SH-SY5Y (cell line): ENCODE data around the gene GMPR2.

ENCODE experiments used
- GATA2 ChIP-seq: IDR thresholded peaks from 2 replicates; pipeline ENCODE4 v1.6.1; 2011; ENCODE audit warnings: mild to moderate bottlenecking, low read depth, low read length
- GATA3 ChIP-seq: IDR thresholded peaks from 2 replicates; pipeline ENCODE4 v1.6.1; 2011; ENCODE audit warnings: low read depth, mild to moderate bottlenecking, low read length, moderate library complexity

DNA sequence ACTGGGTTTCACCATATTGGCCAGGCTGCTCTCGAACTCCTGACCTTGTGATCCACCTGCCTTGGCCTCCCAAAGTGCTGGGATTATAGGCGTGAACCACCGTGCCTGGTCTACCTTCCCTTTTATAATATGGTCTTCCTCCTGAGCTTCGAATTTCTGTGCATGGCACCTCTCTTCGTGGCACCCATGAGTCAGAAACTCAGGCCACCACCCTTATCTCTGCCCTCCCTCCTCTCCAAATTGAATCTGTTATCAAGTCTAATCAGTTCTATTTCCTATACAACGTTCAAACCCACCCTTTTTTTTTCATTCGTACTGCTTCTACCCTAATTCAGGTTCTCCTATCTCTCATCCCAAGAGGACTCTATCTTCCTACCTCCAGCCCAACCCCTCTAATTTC is 14.7 kb downstream of the GMPR2 start:
- no peak for TF ChIP-seq GATA3
- no peak for TF ChIP-seq GATA2
